ENCODE measurements around the gene CIZ1.
A peak's percentile ranks its signal among the peaks of the same experiment; 100 is the strongest.
"Not testable (repeated sequence)": the region's sequence is repeated elsewhere in the genome, so short reads cannot be mapped to it uniquely, and the experiment has no call there.

The CIZ1 gene

GRCh38 chr9:128145536-128145935 is 45.8 kb downstream of the CIZ1 start:
- DNase-seq: no peak

- no peak for DNase-seq
These were observed 46.9 kb downstream of the CIZ1 start for GRCh38 chr9:128144239-128145181.

- no peak for DNase-seq
These were observed 47.7 kb downstream of the CIZ1 start for GRCh38 chr9:128143525-128144238.

- no peak for DNase-seq
These were observed 48.8 kb downstream of the CIZ1 start for GRCh38 chr9:128142596-128142995.

GRCh38 chr9:128142061-128142460 is 49.3 kb downstream of the CIZ1 start:
- DNase-seq: peak; percentile 30

- DNase-seq: no peak
These were observed 49.8 kb downstream of the CIZ1 start for GRCh38 chr9:128141604-128142003.

GRCh38 chr9:128139621-128140020 is 51.8 kb downstream of the CIZ1 start:
- no peak for DNase-seq

- DNase-seq: no peak
These were observed 53.4 kb downstream of the CIZ1 start for GRCh38 chr9:128138001-128138400.

- no peak for DNase-seq
These were observed 54.3 kb downstream of the CIZ1 start for GRCh38 chr9:128136816-128137793.

- DNase-seq: not testable (repeated sequence)
These were observed 55.8 kb downstream of the CIZ1 start for GRCh38 chr9:128135561-128135960.

- not testable (repeated sequence) for DNase-seq
These were observed 59.2 kb downstream of the CIZ1 start for GRCh38 chr9:128132139-128132538.

GRCh38 chr9:128131346-128131745 is 60.0 kb downstream of the CIZ1 start:
- not testable (repeated sequence) for DNase-seq

- not testable (repeated sequence) for DNase-seq
These were observed 60.7 kb downstream of the CIZ1 start for GRCh38 chr9:128130651-128131050.

- DNase-seq: not testable (repeated sequence)
These were observed 61.3 kb downstream of the CIZ1 start for GRCh38 chr9:128129976-128130590.

GRCh38 chr9:128128836-128129590 is 62.4 kb downstream of the CIZ1 start:
- DNase-seq: no peak

- DNase-seq: peak; percentile 71
These were observed 63.2 kb downstream of the CIZ1 start for GRCh38 chr9:128127990-128128835.

GRCh38 chr9:128127568-128127989 is 63.8 kb downstream of the CIZ1 start, which contains the start of gene PTGES2:
PTGES2 (minus strand) TSS chr9:128127729; CDS start chr9:128127717, 12 bp downstream.
- DNase-seq: peak; percentile 81

GRCh38 chr9:128125580-128126354 is 65.6 kb downstream of the CIZ1 start:
- no peak for DNase-seq

- peak; percentile 44 for DNase-seq
These were observed 66.3 kb downstream of the CIZ1 start for GRCh38 chr9:128124873-128125579.
